Ishikawa (cell line): ENCODE measurements around the gene ENOX2.

Experiments
- CEBPB ChIP-seq: IDR thresholded peaks from 2 replicates; pipeline ENCODE4 v1.6.1; 2012
- CREB1 ChIP-seq: IDR thresholded peaks from 2 replicates; pipeline ENCODE4 v1.6.1; 2012; ENCODE audit warnings: low read depth
- EGR1 ChIP-seq: IDR thresholded peaks from 2 replicates; pipeline ENCODE4 v1.6.1; 2012
- EP300 ChIP-seq: IDR thresholded peaks from 2 replicates; pipeline ENCODE4 v1.6.1; 2012; ENCODE audit warnings: borderline replicate concordance
- FOXM1 ChIP-seq: IDR thresholded peaks from 2 replicates; pipeline ENCODE4 v1.6.1; 2012; ENCODE audit warnings: low read depth, borderline replicate concordance
- NFIC ChIP-seq: IDR thresholded peaks from 2 replicates; pipeline ENCODE4 v1.6.1; 2012
- RAD21 ChIP-seq: IDR thresholded peaks from 2 replicates; pipeline ENCODE4 v1.6.1; 2012; ENCODE audit warnings: low read depth
- TAF1 ChIP-seq: IDR thresholded peaks from 2 replicates; pipeline ENCODE4 v1.6.1; 2012; ENCODE audit warnings: low read depth, mild to moderate bottlenecking
- TCF12 ChIP-seq: IDR thresholded peaks from 2 replicates; pipeline ENCODE4 v1.6.1; 2012; ENCODE audit warnings: low read depth
- TEAD4 ChIP-seq: IDR thresholded peaks from 2 replicates; pipeline ENCODE4 v1.6.1; 2012
- YY1 ChIP-seq: IDR thresholded peaks from 2 replicates; pipeline ENCODE4 v1.6.1; 2012; ENCODE audit warnings: low read depth
- ZBTB7A ChIP-seq: IDR thresholded peaks from 2 replicates; pipeline ENCODE4 v1.6.1; 2012; ENCODE audit warnings: low read depth
- TF ChIP-seq, protein P1 (sequence below): IDR thresholded peaks from 2 replicates; pipeline ENCODE4 v1.6.1; 2012
- TF ChIP-seq, protein P2 (sequence below): IDR thresholded peaks from 2 replicates; pipeline ENCODE4 v1.6.1; 2012; ENCODE audit warnings: low read depth, mild to moderate bottlenecking
- TF ChIP-seq, protein P3 (sequence below): IDR thresholded peaks from 2 replicates; pipeline ENCODE4 v1.6.1; 2012

The ENOX2 gene

DNA sequence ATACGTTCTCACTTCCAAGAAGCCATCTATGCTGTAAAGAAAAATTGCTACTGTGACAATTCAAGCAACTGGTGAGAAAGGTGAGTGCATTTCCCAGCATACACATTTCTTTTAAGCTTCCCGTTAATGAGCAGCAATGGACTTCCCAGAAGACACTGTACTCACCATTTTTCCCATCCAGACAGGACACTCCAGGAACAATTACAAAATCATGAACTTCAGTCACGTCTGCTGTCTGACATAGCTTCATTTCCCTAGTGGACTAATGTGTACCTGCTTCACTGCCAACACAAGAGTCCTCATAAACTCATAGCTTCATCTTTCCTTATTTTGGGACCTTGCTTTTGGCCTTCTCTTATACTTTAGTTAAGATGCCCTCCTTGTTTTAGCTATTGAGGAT, 156.9 kb downstream of the ENOX2 start:
- TF ChIP-seq EGR1: no peak
- no peak for TF ChIP-seq ZBTB7A
- no peak for TF ChIP-seq EP300
- TF ChIP-seq, protein P1, sequence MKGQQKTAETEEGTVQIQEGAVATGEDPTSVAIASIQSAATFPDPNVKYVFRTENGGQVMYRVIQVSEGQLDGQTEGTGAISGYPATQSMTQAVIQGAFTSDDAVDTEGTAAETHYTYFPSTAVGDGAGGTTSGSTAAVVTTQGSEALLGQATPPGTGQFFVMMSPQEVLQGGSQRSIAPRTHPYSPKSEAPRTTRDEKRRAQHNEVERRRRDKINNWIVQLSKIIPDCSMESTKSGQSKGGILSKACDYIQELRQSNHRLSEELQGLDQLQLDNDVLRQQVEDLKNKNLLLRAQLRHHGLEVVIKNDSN: no peak
- TF ChIP-seq RAD21: no peak
- TF ChIP-seq FOXM1: no peak
- TF ChIP-seq YY1: no peak
- TF ChIP-seq CREB1: no peak
- no peak for TF ChIP-seq TEAD4
- TF ChIP-seq CEBPB: no peak
- TF ChIP-seq TAF1: no peak
- TF ChIP-seq TCF12: no peak
- no peak for TF ChIP-seq NFIC
- TF ChIP-seq, protein P2, sequence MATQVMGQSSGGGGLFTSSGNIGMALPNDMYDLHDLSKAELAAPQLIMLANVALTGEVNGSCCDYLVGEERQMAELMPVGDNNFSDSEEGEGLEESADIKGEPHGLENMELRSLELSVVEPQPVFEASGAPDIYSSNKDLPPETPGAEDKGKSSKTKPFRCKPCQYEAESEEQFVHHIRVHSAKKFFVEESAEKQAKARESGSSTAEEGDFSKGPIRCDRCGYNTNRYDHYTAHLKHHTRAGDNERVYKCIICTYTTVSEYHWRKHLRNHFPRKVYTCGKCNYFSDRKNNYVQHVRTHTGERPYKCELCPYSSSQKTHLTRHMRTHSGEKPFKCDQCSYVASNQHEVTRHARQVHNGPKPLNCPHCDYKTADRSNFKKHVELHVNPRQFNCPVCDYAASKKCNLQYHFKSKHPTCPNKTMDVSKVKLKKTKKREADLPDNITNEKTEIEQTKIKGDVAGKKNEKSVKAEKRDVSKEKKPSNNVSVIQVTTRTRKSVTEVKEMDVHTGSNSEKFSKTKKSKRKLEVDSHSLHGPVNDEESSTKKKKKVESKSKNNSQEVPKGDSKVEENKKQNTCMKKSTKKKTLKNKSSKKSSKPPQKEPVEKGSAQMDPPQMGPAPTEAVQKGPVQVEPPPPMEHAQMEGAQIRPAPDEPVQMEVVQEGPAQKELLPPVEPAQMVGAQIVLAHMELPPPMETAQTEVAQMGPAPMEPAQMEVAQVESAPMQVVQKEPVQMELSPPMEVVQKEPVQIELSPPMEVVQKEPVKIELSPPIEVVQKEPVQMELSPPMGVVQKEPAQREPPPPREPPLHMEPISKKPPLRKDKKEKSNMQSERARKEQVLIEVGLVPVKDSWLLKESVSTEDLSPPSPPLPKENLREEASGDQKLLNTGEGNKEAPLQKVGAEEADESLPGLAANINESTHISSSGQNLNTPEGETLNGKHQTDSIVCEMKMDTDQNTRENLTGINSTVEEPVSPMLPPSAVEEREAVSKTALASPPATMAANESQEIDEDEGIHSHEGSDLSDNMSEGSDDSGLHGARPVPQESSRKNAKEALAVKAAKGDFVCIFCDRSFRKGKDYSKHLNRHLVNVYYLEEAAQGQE: no peak
- TF ChIP-seq, protein P3, sequence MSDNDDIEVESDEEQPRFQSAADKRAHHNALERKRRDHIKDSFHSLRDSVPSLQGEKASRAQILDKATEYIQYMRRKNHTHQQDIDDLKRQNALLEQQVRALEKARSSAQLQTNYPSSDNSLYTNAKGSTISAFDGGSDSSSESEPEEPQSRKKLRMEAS: no peak

DNA sequence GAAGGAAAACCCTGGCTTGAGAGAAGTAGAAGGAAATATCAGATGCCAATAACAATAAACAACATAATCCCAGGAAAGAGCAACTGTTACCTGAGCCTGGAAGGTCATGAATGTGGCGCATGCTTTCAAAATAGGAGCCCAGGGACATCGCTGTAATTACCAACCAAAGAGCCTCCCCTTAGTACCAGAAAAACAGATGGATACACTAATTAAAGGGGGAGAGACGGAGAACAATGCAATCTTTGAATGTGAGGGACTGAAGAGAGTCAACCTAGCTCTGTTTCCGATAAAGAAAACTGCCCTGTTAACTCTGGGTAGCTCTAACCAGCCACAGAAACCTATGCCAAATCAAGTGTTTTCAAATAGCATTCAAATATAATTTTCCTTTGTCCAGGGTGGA, 161.4 kb downstream of the ENOX2 start:
- TF ChIP-seq, protein P1: no peak
- TF ChIP-seq EP300 (no peak), CEBPB (no peak), NFIC (no peak), YY1 (no peak), TEAD4 (no peak), TAF1 (no peak), TCF12 (no peak), ZBTB7A (no peak), EGR1 (no peak), CREB1 (no peak), RAD21 (no peak), FOXM1 (no peak)
- TF ChIP-seq, protein P3: no peak
- TF ChIP-seq, protein P2: no peak

DNA sequence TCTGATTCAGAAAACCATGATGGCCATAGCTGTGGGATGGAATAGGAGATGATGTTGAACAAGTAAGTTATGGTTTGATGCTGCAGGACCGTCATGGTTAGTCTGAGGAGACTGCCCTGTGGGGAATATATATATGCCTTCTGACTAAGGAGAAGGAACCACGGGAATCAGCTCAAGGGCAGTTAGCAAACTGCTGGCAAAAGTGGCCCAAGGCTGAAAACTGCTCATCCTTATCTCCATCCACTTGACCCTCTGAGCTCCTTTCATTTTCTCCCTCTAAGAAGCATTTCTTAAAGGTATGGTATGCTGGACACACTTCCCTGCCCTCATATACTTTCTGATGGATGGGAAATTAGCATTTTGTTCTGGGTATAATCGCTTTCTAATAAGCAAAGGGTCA, 161.9 kb downstream of the ENOX2 start:
- no peak for TF ChIP-seq TEAD4
- TF ChIP-seq, protein P3: no peak

DNA sequence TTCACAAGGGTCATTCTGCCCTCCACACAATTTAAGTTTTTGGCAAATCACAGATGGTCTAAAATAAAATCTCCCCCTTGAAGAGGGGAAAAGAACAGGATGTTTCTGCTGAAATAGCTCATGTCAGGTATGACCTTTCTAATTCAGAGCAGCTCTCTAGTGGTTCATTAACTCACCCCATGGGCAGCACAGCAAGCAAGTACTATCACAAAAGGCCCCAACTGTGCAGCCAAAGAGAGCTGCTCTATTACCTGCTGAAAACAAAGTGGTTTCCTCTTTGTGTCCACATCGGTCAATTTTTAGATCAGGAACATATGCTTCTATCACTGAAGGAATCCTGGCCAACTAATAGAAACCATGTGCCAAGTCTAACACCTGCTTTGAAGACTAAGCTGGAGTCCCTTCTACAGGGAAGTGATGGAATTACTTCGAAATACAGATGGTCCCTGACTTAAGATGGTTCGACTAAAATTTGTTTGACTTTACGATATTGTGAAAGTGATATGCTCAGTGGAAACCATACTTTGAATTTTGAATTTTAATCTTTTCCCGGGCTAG, 164.3 kb downstream of the ENOX2 start:
- no peak for TF ChIP-seq EP300
- TF ChIP-seq CREB1: no peak
- TF ChIP-seq, protein P3: no peak
- no peak for TF ChIP-seq TEAD4
- no peak for TF ChIP-seq CEBPB
- TF ChIP-seq FOXM1: no peak
- TF ChIP-seq ZBTB7A: no peak

DNA sequence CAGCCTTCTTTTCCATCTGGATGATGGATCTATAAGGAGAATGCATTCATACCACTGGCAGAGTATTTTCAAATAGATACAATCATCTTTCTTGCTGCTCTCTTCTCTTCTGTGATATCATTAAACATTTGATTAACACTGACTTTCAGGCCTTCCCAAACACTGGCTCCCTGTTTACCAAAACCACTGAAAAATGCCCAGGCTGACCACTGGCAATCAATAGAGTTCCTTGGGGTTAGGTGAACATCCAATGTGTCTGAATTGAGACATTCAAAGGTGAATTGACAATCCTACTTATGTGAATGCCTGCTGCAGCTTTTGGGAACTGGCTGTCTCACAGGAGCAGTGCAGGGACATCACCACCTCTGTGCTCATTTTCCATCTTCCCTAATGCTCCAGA, 168.3 kb downstream of the ENOX2 start:
- no peak for TF ChIP-seq FOXM1
- TF ChIP-seq TCF12: no peak
- TF ChIP-seq TAF1: no peak
- TF ChIP-seq EP300: no peak
- TF ChIP-seq, protein P3: no peak
- no peak for TF ChIP-seq CEBPB
- no peak for TF ChIP-seq CREB1
- no peak for TF ChIP-seq RAD21
- TF ChIP-seq, protein P2: no peak
- no peak for TF ChIP-seq YY1
- TF ChIP-seq EGR1: no peak
